Measurements from ENCODE around the gene CCDC157.
"Not testable (repeated sequence)": the region's sequence is repeated elsewhere in the genome, so short reads cannot be mapped to it uniquely, and the experiment has no call there.

The CCDC157 gene

GRCh38 chr22:30337461-30337778, 19.4 kb upstream of the CCDC157 start:
- no peaks in the 10 kb centered on the region for H3K9me3 ChIP-seq (ENCODE audit: insufficient read depth, low read depth, low read length)
- H3K27me3 ChIP-seq (ENCODE audit: insufficient read depth, low read length, poor library complexity, severe bottlenecking) = no peaks in the 10 kb centered on the region
- H3K79me2 ChIP-seq (ENCODE audit: insufficient read depth, low read length) = no peaks in the 10 kb centered on the region
- H3K4me3 ChIP-seq (ENCODE audit: low read length, poor library complexity, severe bottlenecking) = no peak overlapping the region
- no peak overlapping the region for H3K4me2 ChIP-seq (ENCODE audit: low read depth, low read length, poor library complexity, severe bottlenecking)
- no peak for TF ChIP-seq CTCF (conservative IDR thresholded peaks at IDR 0.05; ENCODE audit: low read length)
- TF ChIP-seq EZH2phosphoT487 (IDR thresholded peaks at IDR 0.05; ENCODE audit: borderline replicate concordance) = no peak
- H2AFZ ChIP-seq (ENCODE audit: low read length) = no peak overlapping the region
- H3K9ac ChIP-seq (ENCODE audit: low read depth, low read length, poor library complexity, severe bottlenecking) = no peak overlapping the region
- H3K4me1 ChIP-seq (ENCODE audit: insufficient read depth, low read length, poor library complexity, severe bottlenecking) = peaks cover 7% of the 10 kb centered on the region
- peaks cover 4% of the 10 kb centered on the region; the same call in 1 of the 2 replicates for H3F3A ChIP-seq (ENCODE audit: low read depth)
- peaks cover 99% of the 10 kb centered on the region for H3K36me3 ChIP-seq (ENCODE audit: insufficient read depth, low read length)
- H3K9me2 ChIP-seq (replicated peaks; ENCODE audit: low read depth, low read length) = no peaks in the 10 kb centered on the region
- no peaks in the 10 kb centered on the region for H4K20me1 ChIP-seq (ENCODE audit: insufficient read depth, low read length, poor library complexity, severe bottlenecking)

GRCh38 chr22:30338341-30338740, 18.5 kb upstream of the CCDC157 start:
- H3K27me3 ChIP-seq (ENCODE audit: insufficient read depth, low read length, poor library complexity, severe bottlenecking); H3K4me3 ChIP-seq (ENCODE audit: low read length, poor library complexity, severe bottlenecking); H4K20me1 ChIP-seq (ENCODE audit: insufficient read depth, low read length, poor library complexity, severe bottlenecking); H3K9me2 ChIP-seq (replicated peaks; ENCODE audit: low read depth, low read length); H3K4me1 ChIP-seq (ENCODE audit: insufficient read depth, low read length, poor library complexity, severe bottlenecking); H3K4me2 ChIP-seq (ENCODE audit: low read depth, low read length, poor library complexity, severe bottlenecking); H3K9ac ChIP-seq (ENCODE audit: low read depth, low read length, poor library complexity, severe bottlenecking); H3K9me3 ChIP-seq (ENCODE audit: insufficient read depth, low read depth, low read length); H2AFZ ChIP-seq (ENCODE audit: low read length); H3K79me2 ChIP-seq (ENCODE audit: insufficient read depth, low read length); H3F3A ChIP-seq (ENCODE audit: low read depth): not testable (repeated sequence)
- H3K36me3 ChIP-seq (ENCODE audit: insufficient read depth, low read length) = peaks cover 99% of the 10 kb centered on the region

- Histone ChIP-seq H3K9me3 (ENCODE audit: insufficient read depth, low read depth, low read length) (no peaks in the 10 kb centered on the region), H3K79me2 (ENCODE audit: insufficient read depth, low read length) (no peaks in the 10 kb centered on the region), H3K4me1 (ENCODE audit: insufficient read depth, low read length, poor library complexity, severe bottlenecking) (peaks cover under 1% of the 10 kb centered on the region), H3K4me3 (ENCODE audit: low read length, poor library complexity, severe bottlenecking) (no peak overlapping the region), H3K9ac (ENCODE audit: low read depth, low read length, poor library complexity, severe bottlenecking) (no peak overlapping the region), H2AFZ (ENCODE audit: low read length) (no peak overlapping the region), H4K20me1 (ENCODE audit: insufficient read depth, low read length, poor library complexity, severe bottlenecking) (no peaks in the 10 kb centered on the region), H3F3A (ENCODE audit: low read depth) (no peaks in the 10 kb centered on the region), H3K27me3 (ENCODE audit: insufficient read depth, low read length, poor library complexity, severe bottlenecking) (no peaks in the 10 kb centered on the region), H3K4me2 (ENCODE audit: low read depth, low read length, poor library complexity, severe bottlenecking) (no peak overlapping the region), H3K36me3 (ENCODE audit: insufficient read depth, low read length) (peaks cover 99% of the 10 kb centered on the region), H3K9me2 (replicated peaks; ENCODE audit: low read depth, low read length) (no peaks in the 10 kb centered on the region)
- TF ChIP-seq CTCF (conservative IDR thresholded peaks at IDR 0.05; ENCODE audit: low read length) = no peak
- no peak for TF ChIP-seq EZH2phosphoT487 (IDR thresholded peaks at IDR 0.05; ENCODE audit: borderline replicate concordance)
Measured at GRCh38 chr22:30338802-30339201, 18.0 kb upstream of the CCDC157 start.

GRCh38 chr22:30340911-30341685, 15.7 kb upstream of the CCDC157 start:
- Histone ChIP-seq H3K36me3 (ENCODE audit: insufficient read depth, low read length) (peaks cover 99% of the 10 kb centered on the region), H3K79me2 (ENCODE audit: insufficient read depth, low read length) (no peaks in the 10 kb centered on the region), H3K4me3 (ENCODE audit: low read length, poor library complexity, severe bottlenecking) (no peak overlapping the region), H3F3A (ENCODE audit: low read depth) (no peaks in the 10 kb centered on the region), H2AFZ (ENCODE audit: low read length) (no peak overlapping the region), H3K27me3 (ENCODE audit: insufficient read depth, low read length, poor library complexity, severe bottlenecking) (no peaks in the 10 kb centered on the region), H3K9ac (ENCODE audit: low read depth, low read length, poor library complexity, severe bottlenecking) (no peak overlapping the region), H3K9me2 (replicated peaks; ENCODE audit: low read depth, low read length) (no peaks in the 10 kb centered on the region), H3K9me3 (ENCODE audit: insufficient read depth, low read depth, low read length) (no peaks in the 10 kb centered on the region), H4K20me1 (ENCODE audit: insufficient read depth, low read length, poor library complexity, severe bottlenecking) (no peaks in the 10 kb centered on the region), H3K4me2 (ENCODE audit: low read depth, low read length, poor library complexity, severe bottlenecking) (no peak overlapping the region), H3K4me1 (ENCODE audit: insufficient read depth, low read length, poor library complexity, severe bottlenecking) (no peaks in the 10 kb centered on the region)
- TF ChIP-seq CTCF (conservative IDR thresholded peaks at IDR 0.05; ENCODE audit: low read length) (no peak), EZH2phosphoT487 (IDR thresholded peaks at IDR 0.05; ENCODE audit: borderline replicate concordance) (no peak)

All from Loucy (cell line).